Measurements from ENCODE around the gene INTS1. TPM values are rescaled to one million over a fixed set of nuclear protein-coding genes. Genes with fewer than 3 reads are reported as not detected.

Gene INTS1
- polyA plus RNA-seq (2011; rRNA removed) (7.6 and 21.8 TPM in 2 replicates), polyA minus RNA-seq (2011; rRNA and poly(A)+ RNA removed) (19.7 and 26.6 TPM in 2 replicates)

GRCh38 chr7:1503816-1504775 is at the start of gene INTS1:
Gene INTS1, minus strand, starts transcription at chr7:1504389. Its CDS starts 429 bp downstream, at chr7:1503960.
- H3K4me3 ChIP-seq (ENCODE audit: low read depth, low read length) = peak within 1 kb of the TSS; percentile 96
- H3K36me3 ChIP-seq (ENCODE audit: control insufficient read depth, insufficient read depth, low read length) = peaks cover 24% of the 10 kb centered on the region
- H3K27me3 ChIP-seq (ENCODE audit: control insufficient read depth, insufficient read depth, low read length) = no peaks in the 10 kb centered on the region
- peak; percentile 61 for TF ChIP-seq CTCF (IDR thresholded peaks at IDR 0.05; ENCODE audit: insufficient read depth, low read depth, low read length)
- ChIA-PET POLR2A (no interaction called here), CTCF (interaction anchor here (0.6 to 1.3 kb wide), 7 partner anchors 11 to 309 kb away, joined by 3 to 4 read pairs (median 3); no protein-coding TSS in a partner anchor)
- DNase-seq (ENCODE audit: low read depth) = peak; percentile 18

- Histone ChIP-seq H3K27me3 (ENCODE audit: control insufficient read depth, insufficient read depth, low read length) (no peaks in the 10 kb centered on the region), H3K36me3 (ENCODE audit: control insufficient read depth, insufficient read depth, low read length) (no peaks in the 10 kb centered on the region), H3K4me3 (ENCODE audit: low read depth, low read length) (no peak overlapping the region)
- ChIA-PET CTCF (interaction anchor here (1.4 kb wide), 1 partner anchor 115 kb away, joined by 3 read pairs; no protein-coding TSS in a partner anchor), POLR2A (no interaction called here)
- DNase-seq (ENCODE audit: low read depth) = no peak
- TF ChIP-seq CTCF (IDR thresholded peaks at IDR 0.05; ENCODE audit: insufficient read depth, low read depth, low read length) = no peak
Observed at GRCh38 chr7:1553512-1554210, 49.5 kb upstream of the INTS1 start.

- DNase-seq (ENCODE audit: low read depth) = no peak
- H3K36me3 ChIP-seq (ENCODE audit: control insufficient read depth, insufficient read depth, low read length) = no peaks in the 10 kb centered on the region
- POLR2A ChIA-PET = no interaction called here
- no peaks in the 10 kb centered on the region for H3K27me3 ChIP-seq (ENCODE audit: control insufficient read depth, insufficient read depth, low read length)
- no peak for TF ChIP-seq CTCF (IDR thresholded peaks at IDR 0.05; ENCODE audit: insufficient read depth, low read depth, low read length)
- H3K4me3 ChIP-seq (ENCODE audit: low read depth, low read length) = no peak overlapping the region
- CTCF ChIA-PET = interaction anchor here (0.6 kb wide), 1 partner anchor 49 kb away, joined by 3 read pairs; no protein-coding TSS in a partner anchor
Observed at GRCh38 chr7:1552200-1552599, 48.0 kb upstream of the INTS1 start.

- Histone ChIP-seq H3K4me3 (ENCODE audit: low read depth, low read length) (no peak overlapping the region), H3K27me3 (ENCODE audit: control insufficient read depth, insufficient read depth, low read length) (no peaks in the 10 kb centered on the region), H3K36me3 (ENCODE audit: control insufficient read depth, insufficient read depth, low read length) (no peaks in the 10 kb centered on the region)
- CTCF ChIA-PET = no interaction called here
- POLR2A ChIA-PET = no interaction called here
- no peak for TF ChIP-seq CTCF (IDR thresholded peaks at IDR 0.05; ENCODE audit: insufficient read depth, low read depth, low read length)
- no peak for DNase-seq (ENCODE audit: low read depth)
Observed at GRCh38 chr7:1550846-1551155, 46.6 kb upstream of the INTS1 start.
